Raji (cell line): ENCODE measurements around the gene CAT.

Experiments used
- POLR2A ChIP-seq: IDR thresholded peaks from 2 replicates; pipeline ENCODE4 v1.6.1; 2011; ENCODE audit warnings: low read depth, low read length, control low read depth; ENCODE audit not compliant: insufficient read depth

CAT gene

GRCh38 chr11:34416766-34417165, 22.0 kb upstream of the CAT start:
- no peak for TF ChIP-seq POLR2A

GRCh38 chr11:34417202-34417601, 21.5 kb upstream of the CAT start:
- no peak for TF ChIP-seq POLR2A

GRCh38 chr11:34419158-34419557, 19.6 kb upstream of the CAT start:
- TF ChIP-seq POLR2A: no peak

- no peak for TF ChIP-seq POLR2A
Observed at GRCh38 chr11:34423300-34423699, 15.4 kb upstream of the CAT start.

GRCh38 chr11:34425360-34425759, 13.4 kb upstream of the CAT start:
- TF ChIP-seq POLR2A: no peak

- no peak for TF ChIP-seq POLR2A
Observed at GRCh38 chr11:34425867-34426266, 12.9 kb upstream of the CAT start.

- no peak for TF ChIP-seq POLR2A
Observed at GRCh38 chr11:34426766-34427185, 12.0 kb upstream of the CAT start.

- TF ChIP-seq POLR2A: no peak
Observed at GRCh38 chr11:34427186-34427805, 11.4 kb upstream of the CAT start.

- no peak for TF ChIP-seq POLR2A
Observed at GRCh38 chr11:34431979-34432378, 6.8 kb upstream of the CAT start.

- no peak for TF ChIP-seq POLR2A
Observed at GRCh38 chr11:34432822-34433221, 5.9 kb upstream of the CAT start.

- TF ChIP-seq POLR2A: no peak
Observed at GRCh38 chr11:34433899-34434298, 4.8 kb upstream of the CAT start.

- no peak for TF ChIP-seq POLR2A
Observed at GRCh38 chr11:34437224-34438125, 1.3 kb upstream of the CAT start.

- TF ChIP-seq POLR2A: no peak
Observed at GRCh38 chr11:34439610-34440198, 970 bp downstream of the CAT start.

GRCh38 chr11:34441814-34442213, 3.1 kb downstream of the CAT start:
- TF ChIP-seq POLR2A: no peak

GRCh38 chr11:34443136-34443535, 4.4 kb downstream of the CAT start:
- TF ChIP-seq POLR2A: no peak

GRCh38 chr11:34444428-34444827, 5.7 kb downstream of the CAT start:
- TF ChIP-seq POLR2A: no peak
